HG03060 (cell line): Measurements from ENCODE around the gene CRYBB2.
"Not testable (repeated sequence)": the region's sequence is repeated elsewhere in the genome, so short reads cannot be mapped to it uniquely, and the experiment has no call there.

Experiments
- ATAC-seq: cut with Tn5 transposase; IDR thresholded peaks from one replicate; pipeline ENCODE4 v1.9.1; 2021; ENCODE audit warnings: low read depth, moderate number of reproducible peaks; ENCODE audit not compliant: unreplicated experiment

Gene CRYBB2

GRCh38 chr22:25199731-25200520 is 19.5 kb upstream of the CRYBB2 start, which contains the start of gene CRYBB3:
Gene CRYBB3 (plus strand): TSS chr22:25199858. CDS start chr22:25201397, 1,539 bp downstream.
- ATAC-seq, result no peak

- ATAC-seq, result no peak
Measured at GRCh38 chr22:25200967-25201366, 18.5 kb upstream of the CRYBB2 start.

GRCh38 chr22:25201557-25202273 is 17.7 kb upstream of the CRYBB2 start:
- ATAC-seq, result no peak

- no peak for ATAC-seq
Measured at GRCh38 chr22:25202290-25202921, 17.0 kb upstream of the CRYBB2 start.

GRCh38 chr22:25203082-25203481 is 16.4 kb upstream of the CRYBB2 start:
- no peak for ATAC-seq

GRCh38 chr22:25204547-25204946 is 14.9 kb upstream of the CRYBB2 start:
- ATAC-seq, result not testable (repeated sequence)

- ATAC-seq, result no peak
Measured at GRCh38 chr22:25205847-25206246, 13.6 kb upstream of the CRYBB2 start.

- ATAC-seq, result no peak
Measured at GRCh38 chr22:25206998-25207397, 12.4 kb upstream of the CRYBB2 start.

GRCh38 chr22:25207553-25208157 is 11.8 kb upstream of the CRYBB2 start:
- ATAC-seq, result no peak

- ATAC-seq, result no peak
Measured at GRCh38 chr22:25208328-25208727, 11.1 kb upstream of the CRYBB2 start.

- no peak for ATAC-seq
Measured at GRCh38 chr22:25208743-25209505, 10.5 kb upstream of the CRYBB2 start.

GRCh38 chr22:25210793-25211192 is 8.6 kb upstream of the CRYBB2 start:
- ATAC-seq, result no peak

GRCh38 chr22:25212337-25212736 is 7.1 kb upstream of the CRYBB2 start:
- ATAC-seq, result no peak

- no peak for ATAC-seq
Measured at GRCh38 chr22:25213221-25213620, 6.2 kb upstream of the CRYBB2 start.

GRCh38 chr22:25216230-25216629 is 3.2 kb upstream of the CRYBB2 start:
- ATAC-seq, result no peak

- no peak for ATAC-seq
Measured at GRCh38 chr22:25219948-25220442, 556 bp downstream of the CRYBB2 start.

GRCh38 chr22:25221790-25222189 is 2.4 kb downstream of the CRYBB2 start:
- no peak for ATAC-seq

GRCh38 chr22:25223269-25223850 is 3.9 kb downstream of the CRYBB2 start:
- no peak for ATAC-seq

GRCh38 chr22:25228822-25229221 is 9.4 kb downstream of the CRYBB2 start:
- no peak for ATAC-seq

- ATAC-seq, result not testable (repeated sequence)
Measured at GRCh38 chr22:25230760-25231159, 11.3 kb downstream of the CRYBB2 start.
